Uterus (tissue), 2 donors: Measurements from ENCODE around the gene RARB.

Source experiments
- POLR2A ChIP-seq, 2 donors: fragments of 450-650 bp; IDR thresholded peaks; one replicate each; pipeline ENCODE4 v1.6.1; 2016; ENCODE audit warnings: antibody characterized with exemption in 2 of 2, mild to moderate bottlenecking in 1 of 2, moderate library complexity in 1 of 2
- TF ChIP-seq, protein P1 (sequence below), 4 experiments: fragments of 200-600 bp in 2 of 4; fragments of 450-650 bp in 2 of 4; sonication (generic) in 2 of 4; IDR thresholded peaks; one replicate each; pipeline ENCODE4 v1.5.1; 2016 to 2019; ENCODE audit warnings: antibody characterized with exemption in 4 of 4, mild to moderate bottlenecking in 2 of 4, moderate library complexity in 1 of 4

DNA sequence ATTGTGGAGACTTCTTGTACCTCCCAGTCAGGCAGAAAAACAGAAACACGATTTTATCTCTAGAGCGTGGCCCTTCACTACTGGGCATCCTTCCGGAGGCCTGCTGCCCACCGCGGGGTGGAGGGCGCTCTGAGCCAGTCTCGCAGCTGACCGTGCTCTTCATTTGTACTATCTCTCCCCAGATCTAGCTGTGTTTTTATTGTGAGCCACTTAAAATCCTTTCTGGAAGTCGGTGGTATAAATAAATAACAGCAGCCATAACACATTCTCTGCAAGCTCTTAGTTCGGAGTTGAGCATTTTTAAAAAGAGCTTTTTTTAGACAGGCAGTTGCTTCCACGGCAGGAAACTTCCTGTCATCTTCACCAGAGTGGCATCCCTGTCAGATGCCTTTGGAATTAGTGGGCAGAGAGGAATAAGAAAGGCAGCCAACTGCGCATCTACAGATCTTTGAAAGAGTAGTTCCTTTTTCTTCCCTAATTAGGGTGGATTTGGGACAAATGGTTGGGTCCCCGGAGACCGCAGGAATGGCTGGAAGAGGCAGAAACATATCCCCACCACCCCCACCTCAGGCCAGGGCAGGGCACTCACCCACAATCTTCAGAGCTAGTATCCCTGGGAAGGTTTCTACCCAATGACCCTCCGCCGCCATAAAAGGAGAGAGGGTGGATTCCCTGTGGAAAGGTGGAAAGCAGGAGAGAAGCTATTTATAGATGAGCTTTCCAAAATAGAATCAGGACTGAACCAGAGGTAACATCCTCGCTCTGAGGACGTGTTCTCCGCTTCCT lies 145.5 kb downstream of the RARB start:
- TF ChIP-seq, protein P1, sequence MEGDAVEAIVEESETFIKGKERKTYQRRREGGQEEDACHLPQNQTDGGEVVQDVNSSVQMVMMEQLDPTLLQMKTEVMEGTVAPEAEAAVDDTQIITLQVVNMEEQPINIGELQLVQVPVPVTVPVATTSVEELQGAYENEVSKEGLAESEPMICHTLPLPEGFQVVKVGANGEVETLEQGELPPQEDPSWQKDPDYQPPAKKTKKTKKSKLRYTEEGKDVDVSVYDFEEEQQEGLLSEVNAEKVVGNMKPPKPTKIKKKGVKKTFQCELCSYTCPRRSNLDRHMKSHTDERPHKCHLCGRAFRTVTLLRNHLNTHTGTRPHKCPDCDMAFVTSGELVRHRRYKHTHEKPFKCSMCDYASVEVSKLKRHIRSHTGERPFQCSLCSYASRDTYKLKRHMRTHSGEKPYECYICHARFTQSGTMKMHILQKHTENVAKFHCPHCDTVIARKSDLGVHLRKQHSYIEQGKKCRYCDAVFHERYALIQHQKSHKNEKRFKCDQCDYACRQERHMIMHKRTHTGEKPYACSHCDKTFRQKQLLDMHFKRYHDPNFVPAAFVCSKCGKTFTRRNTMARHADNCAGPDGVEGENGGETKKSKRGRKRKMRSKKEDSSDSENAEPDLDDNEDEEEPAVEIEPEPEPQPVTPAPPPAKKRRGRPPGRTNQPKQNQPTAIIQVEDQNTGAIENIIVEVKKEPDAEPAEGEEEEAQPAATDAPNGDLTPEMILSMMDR (IDR thresholded peaks at IDR 0.05), result no peak
- no peak for TF ChIP-seq POLR2A (IDR thresholded peaks at IDR 0.05)
